ENCODE data around the gene MMP2.

DNA sequence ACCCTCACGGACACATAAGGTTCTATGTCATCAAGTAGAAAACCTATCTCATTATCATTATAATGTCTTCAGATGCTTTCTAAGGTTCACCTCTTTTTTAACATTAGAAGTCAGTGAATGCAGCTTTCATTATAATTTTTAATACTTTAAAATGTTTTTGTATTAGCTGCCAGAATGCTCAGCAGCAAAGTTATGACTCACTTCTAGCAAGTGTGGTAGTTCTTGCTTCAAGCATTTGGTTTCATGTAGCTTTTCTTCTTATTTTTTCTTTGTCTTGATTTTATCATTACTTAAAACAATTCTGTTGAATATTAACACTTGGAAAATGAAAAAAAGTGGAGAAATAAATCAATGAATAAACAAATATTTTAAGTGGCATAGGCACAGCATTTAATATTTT is 53.2 kb downstream of the MMP2 start:
- TF ChIP-seq ZNF121 (tag by site-specific recombination; IDR thresholded peaks at IDR 0.05): no peak
- TF ChIP-seq, protein P1, sequence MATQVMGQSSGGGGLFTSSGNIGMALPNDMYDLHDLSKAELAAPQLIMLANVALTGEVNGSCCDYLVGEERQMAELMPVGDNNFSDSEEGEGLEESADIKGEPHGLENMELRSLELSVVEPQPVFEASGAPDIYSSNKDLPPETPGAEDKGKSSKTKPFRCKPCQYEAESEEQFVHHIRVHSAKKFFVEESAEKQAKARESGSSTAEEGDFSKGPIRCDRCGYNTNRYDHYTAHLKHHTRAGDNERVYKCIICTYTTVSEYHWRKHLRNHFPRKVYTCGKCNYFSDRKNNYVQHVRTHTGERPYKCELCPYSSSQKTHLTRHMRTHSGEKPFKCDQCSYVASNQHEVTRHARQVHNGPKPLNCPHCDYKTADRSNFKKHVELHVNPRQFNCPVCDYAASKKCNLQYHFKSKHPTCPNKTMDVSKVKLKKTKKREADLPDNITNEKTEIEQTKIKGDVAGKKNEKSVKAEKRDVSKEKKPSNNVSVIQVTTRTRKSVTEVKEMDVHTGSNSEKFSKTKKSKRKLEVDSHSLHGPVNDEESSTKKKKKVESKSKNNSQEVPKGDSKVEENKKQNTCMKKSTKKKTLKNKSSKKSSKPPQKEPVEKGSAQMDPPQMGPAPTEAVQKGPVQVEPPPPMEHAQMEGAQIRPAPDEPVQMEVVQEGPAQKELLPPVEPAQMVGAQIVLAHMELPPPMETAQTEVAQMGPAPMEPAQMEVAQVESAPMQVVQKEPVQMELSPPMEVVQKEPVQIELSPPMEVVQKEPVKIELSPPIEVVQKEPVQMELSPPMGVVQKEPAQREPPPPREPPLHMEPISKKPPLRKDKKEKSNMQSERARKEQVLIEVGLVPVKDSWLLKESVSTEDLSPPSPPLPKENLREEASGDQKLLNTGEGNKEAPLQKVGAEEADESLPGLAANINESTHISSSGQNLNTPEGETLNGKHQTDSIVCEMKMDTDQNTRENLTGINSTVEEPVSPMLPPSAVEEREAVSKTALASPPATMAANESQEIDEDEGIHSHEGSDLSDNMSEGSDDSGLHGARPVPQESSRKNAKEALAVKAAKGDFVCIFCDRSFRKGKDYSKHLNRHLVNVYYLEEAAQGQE (tag by site-specific recombination; IDR thresholded peaks at IDR 0.05): no peak
- no peak for TF ChIP-seq ZNF138 (tag by site-specific recombination; IDR thresholded peaks at IDR 0.05; ENCODE audit: borderline replicate concordance)
- no peak for TF ChIP-seq MYNN (tag by site-specific recombination; IDR thresholded peaks at IDR 0.05; ENCODE audit: borderline replicate concordance)
- TF ChIP-seq, protein P2, sequence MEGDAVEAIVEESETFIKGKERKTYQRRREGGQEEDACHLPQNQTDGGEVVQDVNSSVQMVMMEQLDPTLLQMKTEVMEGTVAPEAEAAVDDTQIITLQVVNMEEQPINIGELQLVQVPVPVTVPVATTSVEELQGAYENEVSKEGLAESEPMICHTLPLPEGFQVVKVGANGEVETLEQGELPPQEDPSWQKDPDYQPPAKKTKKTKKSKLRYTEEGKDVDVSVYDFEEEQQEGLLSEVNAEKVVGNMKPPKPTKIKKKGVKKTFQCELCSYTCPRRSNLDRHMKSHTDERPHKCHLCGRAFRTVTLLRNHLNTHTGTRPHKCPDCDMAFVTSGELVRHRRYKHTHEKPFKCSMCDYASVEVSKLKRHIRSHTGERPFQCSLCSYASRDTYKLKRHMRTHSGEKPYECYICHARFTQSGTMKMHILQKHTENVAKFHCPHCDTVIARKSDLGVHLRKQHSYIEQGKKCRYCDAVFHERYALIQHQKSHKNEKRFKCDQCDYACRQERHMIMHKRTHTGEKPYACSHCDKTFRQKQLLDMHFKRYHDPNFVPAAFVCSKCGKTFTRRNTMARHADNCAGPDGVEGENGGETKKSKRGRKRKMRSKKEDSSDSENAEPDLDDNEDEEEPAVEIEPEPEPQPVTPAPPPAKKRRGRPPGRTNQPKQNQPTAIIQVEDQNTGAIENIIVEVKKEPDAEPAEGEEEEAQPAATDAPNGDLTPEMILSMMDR (tag by site-specific recombination; IDR thresholded peaks at IDR 0.05): no peak
- TF ChIP-seq HOXA7 (CRISPR knock-in tag; IDR thresholded peaks at IDR 0.05; ENCODE audit: borderline replicate concordance): no peak
- no peak for TF ChIP-seq ZNF23 (tag by site-specific recombination; IDR thresholded peaks at IDR 0.05; ENCODE audit: borderline replicate concordance)
- TF ChIP-seq, protein P3, sequence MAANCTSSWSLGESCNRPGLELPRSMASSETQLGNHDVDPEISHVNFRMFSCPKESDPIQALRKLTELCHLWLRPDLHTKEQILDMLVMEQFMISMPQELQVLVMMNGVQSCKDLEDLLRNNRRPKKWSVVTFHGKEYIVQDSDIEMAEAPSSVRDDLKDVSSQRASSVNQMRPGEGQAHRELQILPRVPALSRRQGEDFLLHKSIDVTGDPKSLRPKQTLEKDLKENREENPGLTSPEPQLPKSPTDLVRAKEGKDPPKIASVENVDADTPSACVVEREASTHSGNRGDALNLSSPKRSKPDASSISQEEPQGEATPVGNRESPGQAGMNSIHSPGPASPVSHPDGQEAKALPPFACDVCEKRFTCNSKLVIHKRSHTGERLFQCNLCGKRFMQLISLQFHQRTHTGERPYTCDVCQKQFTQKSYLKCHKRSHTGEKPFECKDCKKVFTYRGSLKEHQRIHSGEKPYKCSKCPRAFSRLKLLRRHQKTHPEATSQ (tag by site-specific recombination; IDR thresholded peaks at IDR 0.05): no peak
- no peak for TF ChIP-seq ZNF274 (IDR thresholded peaks at IDR 0.05; ENCODE audit: low read length)
- no peak for TF ChIP-seq ZNF274 (tag by site-specific recombination; IDR thresholded peaks at IDR 0.05; ENCODE audit: borderline replicate concordance)
- no peak for TF ChIP-seq SALL2 (tag by site-specific recombination; IDR thresholded peaks at IDR 0.05; ENCODE audit: borderline replicate concordance)
- no peak for TF ChIP-seq ZNF175 (tag by site-specific recombination; IDR thresholded peaks at IDR 0.05)
- TF ChIP-seq ZNF10 (tag by site-specific recombination; IDR thresholded peaks at IDR 0.05): no peak

All from HEK293 (cell line).